GM21619 (cell line): Measurements from ENCODE around the gene ANKRD29.
"Not testable (repeated sequence)": the region's sequence is repeated elsewhere in the genome, so short reads cannot be mapped to it uniquely, and the experiment has no call there.

Experiments
- ATAC-seq: cut with Tn5 transposase; IDR thresholded peaks from one replicate; pipeline ENCODE4 v1.9.1; 2021; ENCODE audit not compliant: unreplicated experiment

ANKRD29 gene

DNA sequence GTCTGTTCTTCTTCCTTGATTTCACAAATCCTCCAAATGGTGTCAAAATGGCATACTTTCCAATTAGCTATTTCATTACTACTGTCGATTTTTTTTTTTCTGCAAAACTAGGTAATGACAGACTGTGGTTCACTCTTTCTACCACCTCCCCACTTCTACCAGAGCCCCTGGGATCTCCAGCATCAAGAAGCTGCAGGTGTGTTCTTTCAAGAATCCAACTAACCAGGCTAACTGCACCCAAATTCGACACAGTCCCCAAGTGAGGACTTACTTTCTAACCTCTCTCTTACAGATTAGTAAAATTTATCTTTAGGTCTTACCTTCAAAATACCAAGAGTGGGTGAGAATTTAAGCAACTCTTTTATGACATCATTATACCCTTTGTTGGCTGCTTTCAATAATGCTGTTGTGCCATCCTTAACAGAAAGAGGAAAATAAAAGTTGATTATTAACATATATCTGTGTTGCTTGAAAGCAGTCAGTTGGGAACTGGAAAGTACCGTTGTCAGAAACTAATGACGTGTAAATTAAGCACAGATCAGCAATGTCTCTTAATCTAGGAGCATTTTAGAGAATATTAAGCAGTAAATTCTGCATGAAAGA, 45.2 kb downstream of the ANKRD29 start:
- peak; percentile 49 for ATAC-seq

DNA sequence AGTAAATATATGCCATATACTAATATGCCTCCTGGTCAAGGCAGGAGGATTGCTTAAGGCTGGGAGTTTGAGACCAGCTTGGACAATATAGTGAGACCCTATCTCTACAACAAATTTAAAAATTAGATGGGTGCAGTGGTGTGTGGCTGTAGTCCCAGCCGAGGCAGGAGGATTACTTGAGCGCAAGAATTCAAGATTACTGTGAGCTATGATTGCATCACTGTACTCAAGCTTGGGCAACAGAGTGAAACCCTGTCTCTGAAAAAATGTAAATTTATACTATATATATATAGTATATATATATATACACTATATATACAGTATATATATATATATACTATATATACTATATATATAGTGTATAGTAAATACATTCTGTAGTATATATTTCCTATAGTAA, 46.5 kb downstream of the ANKRD29 start:
- ATAC-seq, result no peak

DNA sequence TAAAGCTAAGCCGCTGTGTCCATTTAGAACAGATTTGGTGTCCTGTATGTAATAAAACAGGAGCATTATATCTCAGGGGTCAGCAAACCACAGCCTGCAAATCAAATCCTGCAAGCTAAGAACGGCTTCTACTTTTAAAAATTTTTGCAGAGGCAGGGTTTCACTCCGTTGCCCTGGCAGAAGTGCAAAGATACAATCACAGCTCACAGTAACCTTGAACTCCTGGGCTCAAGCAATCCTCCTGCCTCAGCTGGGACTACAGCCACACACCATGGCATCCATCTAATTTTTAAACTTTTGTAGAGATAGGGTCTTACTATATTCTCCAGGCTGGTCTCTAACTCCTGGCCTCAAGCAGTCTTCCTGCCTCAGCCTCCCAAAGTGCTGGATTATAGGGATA, 47.8 kb downstream of the ANKRD29 start:
- no peak for ATAC-seq

DNA sequence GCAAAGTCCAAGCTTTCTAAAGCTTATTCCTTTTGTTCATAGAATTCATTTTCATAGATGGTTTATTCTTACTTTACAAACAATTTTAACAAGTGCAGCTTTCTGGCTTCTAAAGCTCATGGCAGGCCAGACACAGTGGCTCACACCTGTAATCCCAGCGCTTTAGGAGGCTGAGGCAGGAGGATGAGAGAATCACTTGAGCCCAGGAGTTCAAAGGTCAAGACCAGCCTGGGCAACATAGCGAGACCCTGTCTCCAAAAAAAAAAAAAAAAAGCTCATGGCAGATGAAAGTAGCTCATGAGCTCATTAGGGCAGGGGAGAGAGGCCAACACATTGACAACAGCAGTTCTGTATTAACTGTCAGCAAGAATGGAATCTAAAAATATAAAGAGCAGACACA, 48.3 kb downstream of the ANKRD29 start:
- no peak for ATAC-seq

DNA sequence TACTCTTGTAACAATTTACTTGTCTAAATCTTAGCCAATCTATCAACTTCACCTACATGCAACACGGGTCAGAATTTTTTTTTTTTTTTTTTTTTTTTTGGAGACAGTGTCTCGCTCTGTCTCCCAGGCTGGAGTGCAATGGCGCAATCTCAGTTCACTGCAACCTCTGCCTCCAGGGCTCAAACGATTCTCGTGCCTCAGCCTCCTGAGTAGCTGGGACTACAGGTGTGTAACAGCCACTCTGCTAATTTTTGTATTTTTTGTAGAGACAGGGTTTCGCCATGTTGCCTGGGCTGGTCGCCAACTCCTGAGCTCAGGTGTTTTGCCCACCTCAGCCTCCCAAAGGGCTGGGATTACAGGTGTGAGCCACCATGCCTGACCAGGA, 49.6 kb downstream of the ANKRD29 start:
- ATAC-seq, result not testable (repeated sequence)

DNA sequence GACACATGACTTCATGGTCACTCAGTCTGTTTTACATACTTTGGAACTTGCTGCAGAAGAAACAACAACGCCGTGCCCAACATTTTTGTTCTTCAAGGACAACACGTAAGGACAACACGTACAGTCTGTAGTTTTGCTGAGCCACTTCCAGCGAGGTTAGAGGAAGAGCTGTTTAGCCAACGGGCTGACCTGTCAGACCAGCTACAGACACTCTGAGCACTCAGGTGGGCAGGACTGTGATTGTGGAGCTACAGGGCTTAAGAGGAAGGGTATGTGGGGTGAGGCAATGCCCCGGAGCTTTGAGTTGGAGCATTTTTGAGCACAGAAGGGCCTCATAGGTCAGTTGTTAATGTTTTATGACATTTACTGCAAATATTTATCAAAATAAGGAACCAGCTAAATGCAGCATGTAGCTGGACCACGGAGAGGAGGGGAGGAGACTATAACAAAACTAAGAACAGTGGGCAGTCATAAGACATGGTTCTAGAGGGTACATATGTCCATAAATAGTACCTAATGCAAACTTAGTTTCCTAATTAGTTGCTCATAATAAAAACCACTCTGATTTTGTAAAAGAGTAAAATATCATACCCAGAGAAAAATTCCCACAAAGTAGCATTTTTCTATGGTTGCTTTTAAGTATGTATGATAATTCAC, 50.1 kb downstream of the ANKRD29 start:
- ATAC-seq, result peak; percentile 43

DNA sequence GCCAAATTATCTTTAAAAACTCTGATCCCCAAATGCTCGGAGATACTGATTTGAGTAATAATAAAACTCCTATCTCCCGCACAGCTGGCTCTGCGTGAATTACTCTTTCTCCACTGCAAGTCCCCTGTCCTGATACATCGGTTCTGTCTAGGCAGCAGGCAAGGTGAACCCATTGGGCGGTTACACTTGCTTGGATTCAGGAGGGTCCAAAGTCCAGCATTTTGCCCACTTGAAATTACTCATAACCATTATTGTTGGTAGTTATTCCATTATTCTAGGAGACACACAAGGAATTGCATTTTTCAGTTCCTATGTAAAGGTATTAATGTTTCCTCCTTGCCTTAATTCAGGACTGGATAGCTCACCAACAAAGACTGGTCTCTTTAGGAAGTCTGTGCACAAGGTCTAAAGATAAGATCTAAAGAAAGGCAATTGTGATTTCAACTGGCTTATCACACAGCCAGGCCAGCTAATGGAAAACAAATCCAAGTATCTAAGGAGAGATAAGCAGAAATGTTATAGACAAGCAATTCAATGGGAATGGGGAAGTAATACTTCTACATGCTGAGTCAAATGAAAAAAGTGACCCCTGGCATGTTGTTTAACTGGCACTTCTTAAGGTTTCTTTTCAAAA, 53.2 kb downstream of the ANKRD29 start:
- ATAC-seq, result no peak

DNA sequence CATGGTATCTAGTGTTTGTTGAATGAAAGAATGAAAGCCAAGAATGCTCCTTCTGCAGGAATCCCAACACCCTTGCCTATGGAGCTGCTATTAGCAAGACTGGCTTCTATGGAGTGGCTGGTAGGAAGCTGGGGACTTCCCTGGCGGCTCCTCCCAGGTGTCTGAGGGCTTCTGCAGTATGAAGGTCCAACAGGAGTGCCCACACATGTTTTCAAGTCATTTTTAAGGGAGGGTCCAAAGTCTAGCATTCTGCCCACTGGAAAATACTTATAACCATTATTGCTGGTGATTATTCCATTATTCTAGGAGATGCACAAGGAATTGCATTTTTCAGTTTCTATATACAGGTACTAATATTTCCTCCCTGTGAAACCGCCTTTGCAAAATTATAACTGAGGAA, 54.5 kb downstream of the ANKRD29 start:
- ATAC-seq, result no peak

DNA sequence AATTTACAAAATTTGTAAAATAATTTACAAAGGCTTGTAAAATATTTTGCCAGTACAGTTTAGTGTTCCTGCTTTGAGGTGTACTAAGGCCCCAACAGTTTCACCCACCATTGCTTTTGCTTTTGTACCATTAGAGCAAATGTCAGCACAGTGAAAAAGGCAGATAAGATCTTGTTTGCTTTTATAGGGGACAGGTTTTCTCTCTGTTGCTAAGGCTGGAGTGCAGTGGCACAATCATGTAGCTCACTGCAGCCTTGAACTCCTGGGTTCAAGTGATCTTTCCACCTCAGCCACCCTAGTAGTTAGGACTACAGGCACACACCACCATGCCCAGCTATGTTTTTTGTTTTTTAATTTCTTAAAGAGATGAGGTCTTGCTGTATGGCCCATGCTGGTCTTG, 56.8 kb downstream of the ANKRD29 start:
- ATAC-seq, result no peak

DNA sequence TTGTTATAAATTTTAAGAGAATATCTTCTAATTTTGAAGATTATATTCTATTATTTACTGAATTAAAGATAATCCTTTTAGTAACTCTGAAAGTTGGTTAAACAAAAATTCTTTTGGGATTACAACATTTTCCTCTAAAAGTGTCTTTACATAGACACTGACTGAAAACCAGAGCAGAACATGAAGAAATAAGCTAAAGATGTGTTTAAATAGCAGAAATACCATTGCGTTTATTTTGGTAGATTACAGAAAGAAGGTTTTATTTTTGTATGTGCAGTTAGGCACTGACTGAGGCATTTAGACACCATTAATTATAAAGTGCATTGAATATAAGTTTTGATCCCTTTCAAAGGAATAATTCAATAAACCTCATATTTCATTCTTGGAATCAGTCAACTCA, 62.9 kb downstream of the ANKRD29 start:
- ATAC-seq, result no peak

DNA sequence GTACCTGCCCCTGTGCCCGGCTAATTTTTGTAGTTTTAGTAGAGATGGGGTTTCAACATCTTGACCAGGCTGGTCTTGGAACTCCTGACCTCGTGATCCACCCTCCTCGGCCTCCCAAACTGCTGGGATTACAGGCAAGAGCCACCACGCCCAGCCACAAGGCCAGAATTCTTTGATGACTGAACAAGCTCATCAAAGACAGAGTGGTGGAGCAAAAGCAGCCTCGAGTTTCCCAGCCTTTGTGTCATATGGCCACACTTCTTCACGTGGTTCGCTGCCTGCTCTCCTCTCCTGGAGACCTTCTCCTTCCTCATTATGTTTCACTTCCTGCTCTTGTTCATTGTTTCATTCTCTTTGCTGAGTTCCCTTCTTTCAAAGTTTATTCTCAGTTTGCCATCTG, 66.5 kb downstream of the ANKRD29 start:
- ATAC-seq, result no peak

DNA sequence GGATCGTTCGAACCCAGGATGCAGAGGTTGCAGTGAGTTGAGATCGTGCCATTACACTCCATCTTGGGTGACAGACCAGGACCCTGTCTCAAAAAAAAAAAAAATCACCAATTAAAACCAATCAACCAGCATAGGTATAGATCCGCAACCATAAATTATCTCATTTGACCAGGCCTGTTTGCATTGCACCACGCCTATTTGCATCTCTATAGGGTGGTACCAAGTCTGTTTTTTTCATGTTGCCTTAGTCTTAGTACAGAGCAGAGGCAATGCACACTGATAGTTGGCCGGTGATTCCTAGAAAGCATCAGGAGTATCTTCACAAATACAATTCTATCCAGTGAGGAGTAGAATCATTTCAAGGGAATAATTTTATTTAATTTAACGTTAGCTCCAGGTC, 67.1 kb downstream of the ANKRD29 start:
- ATAC-seq, result no peak

DNA sequence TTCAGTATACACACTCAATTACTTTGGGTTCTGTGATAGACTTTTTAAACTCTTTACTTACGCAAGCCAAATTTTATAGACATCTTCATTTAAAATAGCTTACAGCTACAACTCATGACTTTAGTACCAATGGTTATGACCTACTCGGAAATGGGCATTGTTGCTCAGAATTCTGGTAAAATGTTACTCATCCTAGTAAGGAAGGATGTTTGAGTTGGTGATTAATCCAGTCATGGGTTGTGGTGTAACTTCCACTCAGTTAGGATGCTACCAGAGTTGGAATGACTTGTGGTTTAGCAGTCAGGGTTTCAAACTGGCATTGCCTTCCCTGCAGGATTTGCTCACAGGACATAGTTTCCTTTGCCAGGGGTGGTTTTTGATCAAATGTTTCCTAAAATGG, 69.0 kb downstream of the ANKRD29 start:
- no peak for ATAC-seq

DNA sequence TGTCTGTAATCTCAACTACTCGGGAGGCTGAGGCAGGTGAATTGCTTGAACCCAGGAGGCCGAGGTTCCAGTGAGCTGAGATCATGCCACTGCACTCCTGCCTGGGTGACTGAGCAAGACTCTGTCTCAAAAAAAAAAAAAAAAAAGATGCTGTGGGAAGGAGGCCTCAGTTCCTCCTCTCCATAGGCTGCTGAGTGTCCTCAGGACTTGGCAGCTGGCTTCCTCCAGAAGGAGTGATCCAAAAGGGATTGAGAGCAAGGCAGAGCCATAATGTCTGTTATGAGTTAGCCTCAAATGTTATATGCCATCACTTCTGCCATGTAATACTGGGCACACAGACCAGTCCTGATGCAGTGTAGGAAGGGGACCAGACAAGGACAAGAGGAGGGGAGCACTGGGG, 69.8 kb downstream of the ANKRD29 start:
- no peak for ATAC-seq

DNA sequence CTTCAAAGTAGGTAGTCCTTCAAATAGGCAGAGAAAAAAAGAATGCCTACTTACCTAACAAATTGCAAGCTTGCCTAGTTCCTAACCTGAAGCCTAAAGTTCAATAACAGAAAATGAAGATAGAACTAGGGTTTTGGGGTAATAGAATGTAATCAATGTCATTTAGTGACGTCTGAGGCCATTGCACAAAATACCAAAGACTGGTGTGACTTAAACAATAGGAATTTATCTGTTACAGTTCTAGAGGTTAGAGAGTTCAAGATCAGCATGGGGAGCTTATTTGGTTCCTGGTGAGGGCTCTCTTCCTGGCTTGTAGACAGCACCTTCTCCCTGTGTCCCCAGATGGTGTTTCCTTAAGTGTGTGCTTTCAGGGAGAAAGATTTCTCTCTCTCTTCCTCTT, 71.7 kb downstream of the ANKRD29 start:
- no peak for ATAC-seq

DNA sequence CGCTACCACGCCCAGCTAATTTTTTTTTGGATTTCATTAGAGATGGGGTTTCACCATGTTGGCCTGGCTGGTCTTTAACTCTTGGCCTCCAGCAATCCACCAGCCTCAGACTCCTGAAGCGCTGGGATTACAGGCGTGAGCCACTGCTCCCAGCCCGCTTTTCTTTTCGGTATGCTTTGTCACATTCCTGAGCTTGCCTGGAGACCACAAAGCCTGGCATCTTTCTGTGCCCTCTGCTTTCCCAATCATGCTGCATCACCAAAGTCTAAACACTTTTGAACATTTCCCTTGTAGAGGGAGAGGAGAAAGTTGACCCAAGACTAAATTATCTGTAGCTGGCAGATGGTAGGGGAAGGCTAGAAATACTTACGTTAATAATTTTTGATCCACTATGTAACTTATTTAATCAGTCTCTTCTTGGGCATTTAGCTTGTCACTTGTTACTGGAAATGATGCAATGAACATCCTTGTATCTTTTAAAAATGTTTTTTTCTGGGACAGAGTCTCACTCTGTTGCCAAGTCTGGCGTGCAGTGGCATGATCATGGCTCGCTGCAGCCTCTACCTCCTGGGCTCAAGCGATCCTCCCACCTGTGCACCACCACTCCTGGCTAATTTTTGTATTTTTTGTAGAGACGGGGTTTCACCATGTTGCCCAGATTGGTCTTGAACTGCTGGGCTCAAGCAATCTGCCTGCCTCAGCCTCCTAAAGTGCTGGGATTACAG, 73.7 kb downstream of the ANKRD29 start:
- no peak for ATAC-seq

DNA sequence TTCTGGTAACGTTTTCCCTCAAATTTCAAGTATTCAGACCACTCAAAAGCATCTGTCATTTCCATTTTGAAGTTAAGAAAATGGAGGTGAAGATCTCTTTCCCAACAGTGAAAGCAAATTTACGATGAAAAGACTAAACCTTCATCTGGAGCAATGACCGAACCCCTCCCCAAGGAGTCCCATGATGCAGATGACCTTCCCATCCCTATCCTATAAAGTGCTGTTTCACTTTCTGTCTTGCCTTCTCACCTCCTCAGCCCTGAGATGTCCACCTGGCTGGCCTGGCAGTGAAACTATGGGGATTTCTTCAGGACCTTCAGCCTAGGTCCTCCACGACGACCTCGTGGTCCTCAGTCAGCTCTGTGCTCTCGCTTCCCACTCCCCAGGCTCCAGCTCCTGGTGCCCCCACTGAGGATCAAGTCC, 75.5 kb downstream of the ANKRD29 start:
- no peak for ATAC-seq

DNA sequence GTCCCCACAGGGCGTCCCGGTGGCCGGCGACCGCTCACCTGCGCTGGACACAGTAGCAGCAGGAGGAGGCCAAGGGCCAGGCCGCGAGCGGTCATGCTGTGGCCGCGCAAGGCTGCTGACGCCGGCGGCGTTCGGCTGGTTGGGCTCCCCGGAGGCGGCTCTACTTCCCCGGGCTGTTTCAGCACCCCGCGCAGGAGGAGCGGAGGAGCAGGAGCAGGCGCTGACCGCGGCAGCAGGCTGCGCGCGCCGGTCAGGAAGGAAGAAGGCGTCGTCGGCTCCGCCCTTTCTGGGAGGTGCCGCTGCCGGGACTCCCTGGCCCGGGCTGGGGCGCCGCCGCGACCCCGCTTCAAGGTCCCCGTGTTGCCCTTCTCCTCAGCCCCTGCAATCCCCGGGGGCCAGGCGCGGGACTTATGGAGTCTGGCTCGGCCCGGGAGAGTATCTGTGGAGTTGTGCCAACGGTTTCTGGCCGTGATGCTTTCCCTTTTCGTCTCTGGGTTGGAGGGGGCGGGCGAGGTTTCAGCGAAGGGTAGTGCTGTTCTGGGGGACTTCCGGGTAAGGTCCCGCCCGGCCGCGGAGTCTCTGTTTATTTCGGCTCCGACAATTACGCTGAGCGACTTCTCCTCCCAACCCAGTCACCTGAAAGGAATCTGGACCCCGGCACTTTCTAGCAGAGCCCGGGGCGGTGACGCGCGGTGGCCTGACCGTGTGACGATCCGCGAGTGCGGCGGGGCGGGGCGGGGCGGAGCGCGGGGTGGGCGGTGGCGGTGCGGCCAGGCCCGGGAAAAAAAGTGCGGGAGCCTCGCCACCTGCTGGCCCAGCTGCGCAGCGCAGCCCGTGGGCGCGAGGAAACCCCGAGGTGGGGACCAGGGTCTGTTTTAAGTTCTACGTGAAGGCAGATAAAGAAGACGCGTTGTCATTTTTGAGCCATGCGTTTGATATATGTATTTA, 76.2 kb downstream of the ANKRD29 start, which contains the start of gene NPC1:
Gene NPC1 (minus strand): TSS at position 258 of the 948 bp plus-strand sequence. CDS start 163 bp downstream, at position 95.
- peak; percentile 85 for ATAC-seq

DNA sequence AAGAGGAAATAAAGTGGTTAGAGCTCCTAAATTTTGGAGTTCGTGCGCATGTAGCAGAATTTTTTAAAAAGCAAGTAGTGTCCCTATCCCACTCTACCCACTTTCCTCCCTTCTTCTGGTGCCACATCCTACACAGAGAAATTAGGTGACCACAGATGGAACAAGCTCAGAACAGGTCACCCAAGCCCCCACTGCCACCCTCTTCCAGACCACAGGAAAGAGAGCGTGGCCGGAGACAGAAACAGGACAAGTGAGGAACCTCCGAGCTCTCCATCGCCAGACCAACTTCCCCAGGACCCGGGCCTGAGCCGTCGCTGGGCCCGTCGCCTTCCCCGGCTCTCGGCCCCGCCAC, 76.8 kb downstream of the ANKRD29 start:
- ATAC-seq, result no peak

DNA sequence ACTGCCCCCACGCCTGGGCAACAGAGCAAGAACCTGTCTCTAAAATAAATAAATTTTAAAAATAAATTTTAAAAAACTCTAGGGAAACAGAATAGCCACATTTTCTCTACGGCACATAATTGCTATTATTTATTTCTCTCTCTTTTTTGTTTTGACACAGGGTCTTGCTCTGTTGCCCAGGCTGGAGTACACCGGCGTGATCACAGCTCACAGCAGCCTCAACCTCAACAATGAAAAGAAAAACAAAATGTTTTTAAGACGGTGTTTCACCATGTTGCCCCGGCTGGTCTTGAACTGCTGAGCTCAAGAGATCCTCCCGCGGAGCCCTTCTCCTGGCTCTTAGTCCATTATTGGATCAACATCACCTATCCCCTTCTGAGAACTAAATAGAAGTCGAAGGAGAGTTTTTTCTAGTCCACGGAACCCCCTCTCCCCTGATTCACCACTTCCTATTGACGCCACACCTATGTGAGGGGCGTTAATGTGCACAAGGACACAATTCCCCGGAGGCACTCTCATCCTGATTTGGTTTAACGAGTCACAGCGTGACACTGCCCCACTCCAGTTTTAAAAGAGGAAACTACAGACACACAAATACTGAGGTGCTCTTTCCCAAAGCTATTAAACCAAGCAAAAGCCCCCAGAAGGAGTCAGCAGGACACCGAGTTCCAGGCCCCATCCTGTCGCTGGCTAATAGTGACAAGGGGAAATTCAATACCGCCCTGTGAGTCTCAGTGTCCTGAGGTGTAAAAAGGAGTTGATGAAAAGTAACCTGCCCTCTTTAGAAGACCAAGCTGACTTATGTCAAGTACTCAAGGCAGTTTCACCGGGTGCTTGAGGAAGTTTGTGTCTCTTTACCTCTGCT, 77.5 kb downstream of the ANKRD29 start:
- no peak for ATAC-seq
